ENCODE results near the gene ILF3. TPM values are rescaled to one million over a fixed set of nuclear protein-coding genes. Genes with fewer than 3 reads are reported as not detected.

ILF3 gene
- polyA plus RNA-seq, 2 of the 4 experiments (the other 2 are of a cell fraction) = 142 to 197 TPM

- Histone ChIP-seq H3K9me3 (no peaks in the 10 kb centered on the region), H3K4me2 (no peak overlapping the region), H3K27ac (no peak overlapping the region), H3K4me3 (no peak overlapping the region), H3K4me1 (no peaks in the 10 kb centered on the region)
- no peak for TF ChIP-seq PHF8 (IDR thresholded peaks at IDR 0.05; ENCODE audit: borderline replicate concordance, low read depth)
- TF ChIP-seq RNF2 (IDR thresholded peaks at IDR 0.05; ENCODE audit: borderline replicate concordance, low read depth) = no peak
- no peak for TF ChIP-seq ZSCAN20 (CRISPR knock-in tag; IDR thresholded peaks at IDR 0.05)
- no peak for TF ChIP-seq BHLHE40 (IDR thresholded peaks at IDR 0.05; ENCODE audit: low read depth, low read length)
- no peak for TF ChIP-seq BCL3 (IDR thresholded peaks at IDR 0.05)
- TF ChIP-seq TFCP2L1 (CRISPR knock-in tag; IDR thresholded peaks at IDR 0.05) = no peak
- TF ChIP-seq TP53 (CRISPR knock-in tag; IDR thresholded peaks at IDR 0.05) = no peak
- TF ChIP-seq GATA3 (IDR thresholded peaks at IDR 0.05; ENCODE audit: borderline replicate concordance) = no peak
- TF ChIP-seq REST (IDR thresholded peaks at IDR 0.05) = no peak
- 96% methylated on average over 6 of the region's 8 CpGs for WGBS (ENCODE audit: missing lambda C conversion rate)
- FAIRE-seq (no peak), ATAC-seq (no peak), DNase-seq (ENCODE audit: low read depth in 1 of 2, low spot score in 1 of 2) (no peak)
- CTCF ChIA-PET = interaction anchor here (0.6 to 2.5 kb wide), 3 partner anchors 9 to 203 kb away, joined by 3 to 14 read pairs (median 3); no protein-coding TSS in a partner anchor
- POLR2A ChIA-PET = no interaction called here
Observed at GRCh38 chr19:10618846-10619245, 35.3 kb upstream of the ILF3 start.

- 88% methylated on average over 4 of the region's 4 CpGs for WGBS (ENCODE audit: missing lambda C conversion rate)
- DNase-seq (ENCODE audit: low read depth in 1 of 2, low spot score in 1 of 2) (no peak), FAIRE-seq (no peak), ATAC-seq (no peak)
- TF ChIP-seq TFCP2L1 (CRISPR knock-in tag; IDR thresholded peaks at IDR 0.05) = no peak
- TF ChIP-seq HOXB13 (CRISPR knock-in tag; IDR thresholded peaks at IDR 0.05; ENCODE audit: low read depth) = no peak
- TF ChIP-seq FOSB (CRISPR knock-in tag; IDR thresholded peaks at IDR 0.05) = no peak
- TF ChIP-seq RAD21 (conservative IDR thresholded peaks at IDR 0.05 in 1 of 2, IDR thresholded peaks at IDR 0.05 in 1 of 2) = no peak
- ChIA-PET CTCF (interaction anchor here (2.5 kb wide), 1 partner anchor 40 kb away, joined by 14 read pairs; no protein-coding TSS in a partner anchor), POLR2A (no interaction called here)
- Histone ChIP-seq H3K27ac (no peak overlapping the region), H3K4me3 (no peak overlapping the region), H3K4me2 (no peak overlapping the region), H3K9me3 (no peaks in the 10 kb centered on the region), H3K4me1 (0 out of 3 replicates have a peak, but pooled peaks cover 3% of the 10 kb centered on the region)
Observed at GRCh38 chr19:10620786-10621185, 33.4 kb upstream of the ILF3 start.

GRCh38 chr19:10621966-10622365 lies 32.2 kb upstream of the ILF3 start:
- Histone ChIP-seq H3K9me3 (no peaks in the 10 kb centered on the region), H3K4me2 (no peak overlapping the region), H3K4me3 (no peak overlapping the region), H3K27ac (no peak overlapping the region), H3K4me1 (0 out of 3 replicates have a peak, but pooled peaks cover 4% of the 10 kb centered on the region)
- DNase-seq (ENCODE audit: low read depth in 1 of 2, low spot score in 1 of 2) (no peak), FAIRE-seq (no peak), ATAC-seq (no peak)
- WGBS (ENCODE audit: missing lambda C conversion rate) = 87% methylated on average over 8 of the region's 8 CpGs
- ChIA-PET POLR2A (no interaction called here), CTCF (interaction anchor here (0.5 to 2.3 kb wide), 6 partner anchors 16 to 129 kb away, joined by 3 to 14 read pairs (median 4); no protein-coding TSS in a partner anchor)
- TF ChIP-seq TP53 (CRISPR knock-in tag; IDR thresholded peaks at IDR 0.05) (no peak), GATA3 (IDR thresholded peaks at IDR 0.05; ENCODE audit: borderline replicate concordance) (no peak), NPAS2 (CRISPR knock-in tag; IDR thresholded peaks at IDR 0.05; ENCODE audit: borderline replicate concordance) (no peak), CTCF (IDR thresholded peaks at IDR 0.05) (no peak), POLR2A (IDR thresholded peaks at IDR 0.05; ENCODE audit: low read length) (no peak), HEYL (CRISPR knock-in tag; IDR thresholded peaks at IDR 0.05) (no peak), REST (IDR thresholded peaks at IDR 0.05) (no peak), E2F6 (IDR thresholded peaks at IDR 0.05; ENCODE audit: borderline replicate concordance, low read depth) (no peak), KDM5A (IDR thresholded peaks at IDR 0.05) (no peak), ZFP36 (IDR thresholded peaks at IDR 0.05; ENCODE audit: borderline replicate concordance, partially characterized antibody) (no peak), CBX8 (IDR thresholded peaks at IDR 0.05) (no peak)
